ENCODE data around the gene REEP5. TPM values are rescaled to one million over a fixed set of nuclear protein-coding genes. Genes with fewer than 3 reads are reported as not detected.
"Not testable (repeated sequence)": the region's sequence is repeated elsewhere in the genome, so short reads cannot be mapped to it uniquely, and the experiment has no call there.

REEP5 gene
- total RNA-seq, 1 donor from 2014 or later: 62.7 TPM

- no peak for DNase-seq (ENCODE audit: low spot score)
- no peak overlapping the region for H3K4me3 Mint-ChIP-seq (ENCODE audit: unreplicated experiment)
- TF ChIP-seq, protein P1, sequence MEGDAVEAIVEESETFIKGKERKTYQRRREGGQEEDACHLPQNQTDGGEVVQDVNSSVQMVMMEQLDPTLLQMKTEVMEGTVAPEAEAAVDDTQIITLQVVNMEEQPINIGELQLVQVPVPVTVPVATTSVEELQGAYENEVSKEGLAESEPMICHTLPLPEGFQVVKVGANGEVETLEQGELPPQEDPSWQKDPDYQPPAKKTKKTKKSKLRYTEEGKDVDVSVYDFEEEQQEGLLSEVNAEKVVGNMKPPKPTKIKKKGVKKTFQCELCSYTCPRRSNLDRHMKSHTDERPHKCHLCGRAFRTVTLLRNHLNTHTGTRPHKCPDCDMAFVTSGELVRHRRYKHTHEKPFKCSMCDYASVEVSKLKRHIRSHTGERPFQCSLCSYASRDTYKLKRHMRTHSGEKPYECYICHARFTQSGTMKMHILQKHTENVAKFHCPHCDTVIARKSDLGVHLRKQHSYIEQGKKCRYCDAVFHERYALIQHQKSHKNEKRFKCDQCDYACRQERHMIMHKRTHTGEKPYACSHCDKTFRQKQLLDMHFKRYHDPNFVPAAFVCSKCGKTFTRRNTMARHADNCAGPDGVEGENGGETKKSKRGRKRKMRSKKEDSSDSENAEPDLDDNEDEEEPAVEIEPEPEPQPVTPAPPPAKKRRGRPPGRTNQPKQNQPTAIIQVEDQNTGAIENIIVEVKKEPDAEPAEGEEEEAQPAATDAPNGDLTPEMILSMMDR (IDR thresholded peaks at IDR 0.05; ENCODE audit: unreplicated experiment): no peak
- H3K9me3 Mint-ChIP-seq (ENCODE audit: unreplicated experiment): no peaks in the 10 kb centered on the region
- H3K36me3 Mint-ChIP-seq (ENCODE audit: low read depth, unreplicated experiment): peaks cover 7% of the 10 kb centered on the region
- H3K27ac Mint-ChIP-seq (ENCODE audit: unreplicated experiment): no peak overlapping the region
- H3K4me1 Mint-ChIP-seq (ENCODE audit: unreplicated experiment): no peaks in the 10 kb centered on the region
- no peaks in the 10 kb centered on the region for H3K27me3 Mint-ChIP-seq (ENCODE audit: unreplicated experiment)
Observed at GRCh38 chr5:112908854-112909253, 13.2 kb downstream of the REEP5 start.

DNA sequence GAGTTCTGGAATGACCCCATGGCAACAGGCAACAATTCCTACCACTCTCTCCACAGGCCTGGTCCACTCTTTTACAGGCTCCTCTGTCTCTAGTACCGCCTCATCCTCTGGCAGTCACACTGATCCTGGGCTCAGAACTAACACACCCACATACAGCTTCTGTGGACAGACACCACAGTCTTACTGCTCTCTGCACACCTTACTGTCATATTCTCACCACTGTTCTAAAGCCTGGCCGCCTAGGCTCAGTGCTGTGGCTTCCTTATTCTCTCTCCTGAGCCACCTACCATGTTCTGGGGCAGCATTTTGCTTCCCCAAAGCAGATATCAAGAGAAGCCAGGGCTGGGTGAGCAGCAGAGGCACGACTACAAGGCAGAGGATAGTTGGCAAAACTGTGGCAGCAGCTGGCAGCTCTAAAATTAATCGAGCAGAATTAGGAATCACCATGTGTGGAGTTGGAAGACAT is 14.8 kb downstream of the REEP5 start:
- Mint-ChIP-seq H3K9me3 (ENCODE audit: unreplicated experiment) (no peaks in the 10 kb centered on the region), H3K36me3 (ENCODE audit: low read depth, unreplicated experiment) (peaks cover 7% of the 10 kb centered on the region), H3K4me1 (ENCODE audit: unreplicated experiment) (no peaks in the 10 kb centered on the region), H3K27me3 (ENCODE audit: unreplicated experiment) (no peaks in the 10 kb centered on the region), H3K4me3 (ENCODE audit: unreplicated experiment) (no peak overlapping the region), H3K27ac (ENCODE audit: unreplicated experiment) (peak overlapping the region; percentile 24)
- DNase-seq (ENCODE audit: low spot score): no peak
- TF ChIP-seq, protein P1 (IDR thresholded peaks at IDR 0.05; ENCODE audit: unreplicated experiment): no peak

DNA sequence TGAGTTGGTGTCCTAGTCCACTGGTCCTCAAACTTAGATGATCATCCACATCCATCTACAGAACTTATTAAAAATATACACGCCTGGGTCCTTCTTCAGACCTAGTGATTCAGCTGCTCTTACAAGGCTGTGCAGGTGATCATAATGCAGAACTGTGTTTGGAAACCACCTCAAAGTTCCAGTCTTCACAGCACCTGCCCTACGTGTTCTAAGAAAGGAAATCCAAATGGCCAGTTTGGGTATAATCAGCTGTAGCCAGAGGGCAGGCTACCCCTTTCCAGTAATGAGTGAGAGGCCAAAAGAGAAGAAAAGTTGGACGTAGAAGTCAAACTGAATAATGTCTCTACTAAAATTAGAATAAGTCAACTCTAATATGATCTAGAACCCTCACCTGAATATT is 15.4 kb downstream of the REEP5 start:
- H3K4me1 Mint-ChIP-seq (ENCODE audit: unreplicated experiment): no peaks in the 10 kb centered on the region
- no peak for DNase-seq (ENCODE audit: low spot score)
- no peaks in the 10 kb centered on the region for H3K9me3 Mint-ChIP-seq (ENCODE audit: unreplicated experiment)
- H3K36me3 Mint-ChIP-seq (ENCODE audit: low read depth, unreplicated experiment): peaks cover 7% of the 10 kb centered on the region
- TF ChIP-seq, protein P1 (IDR thresholded peaks at IDR 0.05; ENCODE audit: unreplicated experiment): no peak
- no peak overlapping the region for H3K4me3 Mint-ChIP-seq (ENCODE audit: unreplicated experiment)
- no peak overlapping the region for H3K27ac Mint-ChIP-seq (ENCODE audit: unreplicated experiment)
- no peaks in the 10 kb centered on the region for H3K27me3 Mint-ChIP-seq (ENCODE audit: unreplicated experiment)

GRCh38 chr5:112904996-112905395 is 17.0 kb downstream of the REEP5 start:
- not testable (repeated sequence) for H3K27me3 Mint-ChIP-seq (ENCODE audit: unreplicated experiment); H3K4me1 Mint-ChIP-seq (ENCODE audit: unreplicated experiment); DNase-seq (ENCODE audit: low spot score); H3K27ac Mint-ChIP-seq (ENCODE audit: unreplicated experiment); H3K4me3 Mint-ChIP-seq (ENCODE audit: unreplicated experiment); H3K9me3 Mint-ChIP-seq (ENCODE audit: unreplicated experiment)
- H3K36me3 Mint-ChIP-seq (ENCODE audit: low read depth, unreplicated experiment): peaks cover 18% of the 10 kb centered on the region

GRCh38 chr5:112902561-112902960 is 19.5 kb downstream of the REEP5 start:
- no peak for DNase-seq (ENCODE audit: low spot score)
- H3K4me3 Mint-ChIP-seq (ENCODE audit: unreplicated experiment): no peak overlapping the region
- H3K4me1 Mint-ChIP-seq (ENCODE audit: unreplicated experiment): no peaks in the 10 kb centered on the region
- H3K9me3 Mint-ChIP-seq (ENCODE audit: unreplicated experiment): no peaks in the 10 kb centered on the region
- no peak overlapping the region for H3K27ac Mint-ChIP-seq (ENCODE audit: unreplicated experiment)
- no peaks in the 10 kb centered on the region for H3K27me3 Mint-ChIP-seq (ENCODE audit: unreplicated experiment)
- H3K36me3 Mint-ChIP-seq (ENCODE audit: low read depth, unreplicated experiment): peaks cover 22% of the 10 kb centered on the region
- TF ChIP-seq, protein P1 (IDR thresholded peaks at IDR 0.05; ENCODE audit: unreplicated experiment): no peak

All from endothelial cell (in vitro differentiated cells).